ENCODE measurements around the gene FASTKD2.
"Not testable (repeated sequence)": the region's sequence is repeated elsewhere in the genome, so short reads cannot be mapped to it uniquely, and the experiment has no call there.

FASTKD2 gene

DNA sequence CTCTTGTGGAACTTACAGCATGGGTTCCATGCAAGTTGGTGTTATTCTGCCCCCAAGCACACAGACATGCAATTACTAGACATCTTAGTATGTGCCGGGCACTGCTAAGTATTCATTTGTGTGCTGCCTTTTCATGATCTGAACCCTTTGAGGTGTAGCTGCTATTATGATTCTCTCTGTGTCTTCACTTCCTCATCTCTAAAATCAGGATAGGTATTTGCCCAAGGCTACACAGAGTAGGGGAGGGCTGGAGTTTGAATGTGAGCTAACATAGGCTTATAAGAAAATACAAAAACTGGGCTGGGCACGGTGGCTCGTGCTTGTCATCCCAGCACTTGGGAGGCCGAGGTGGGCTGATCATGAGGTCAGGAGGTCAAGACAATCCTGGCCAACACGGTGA lies 27.2 kb downstream of the FASTKD2 start:
- no peak for DNase-seq

DNA sequence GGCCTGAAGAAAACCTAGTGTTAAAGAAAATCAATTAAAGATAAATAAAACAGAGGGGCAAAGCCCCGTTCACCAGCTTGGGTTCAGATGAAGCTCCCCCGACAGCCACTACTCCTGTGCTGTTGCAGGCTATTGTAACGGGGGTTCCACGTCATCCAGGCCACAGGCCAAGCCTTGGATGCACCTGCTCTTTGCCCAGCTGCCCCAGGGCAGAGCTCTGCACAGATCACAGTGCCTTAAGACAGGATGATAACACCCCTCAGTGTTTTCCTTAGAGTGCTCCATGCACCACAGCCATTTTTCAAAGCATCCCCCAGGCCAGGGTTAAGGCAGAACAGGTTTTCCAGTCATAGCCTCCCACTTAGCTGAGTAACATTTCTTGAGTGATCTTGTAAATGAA lies 32.0 kb downstream of the FASTKD2 start:
- DNase-seq: no peak

DNA sequence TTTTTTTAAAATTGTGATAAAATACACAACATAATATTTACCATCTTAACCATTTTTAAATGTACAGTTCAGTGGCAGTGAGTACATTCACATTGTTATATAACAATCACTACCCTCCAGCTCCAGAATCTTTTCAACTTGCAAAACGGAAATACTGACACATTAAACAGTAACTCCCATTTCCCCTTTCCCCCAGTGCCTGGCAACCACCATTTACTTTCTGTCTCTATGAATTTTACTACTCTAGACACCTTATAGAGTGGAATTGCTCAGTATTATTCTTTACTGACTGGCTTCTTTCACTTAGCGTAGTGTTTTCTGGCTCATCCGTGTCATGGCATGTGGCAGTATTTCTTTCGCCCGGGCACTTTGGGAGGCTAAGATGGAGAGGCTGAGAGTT lies 32.6 kb downstream of the FASTKD2 start:
- DNase-seq: no peak

DNA sequence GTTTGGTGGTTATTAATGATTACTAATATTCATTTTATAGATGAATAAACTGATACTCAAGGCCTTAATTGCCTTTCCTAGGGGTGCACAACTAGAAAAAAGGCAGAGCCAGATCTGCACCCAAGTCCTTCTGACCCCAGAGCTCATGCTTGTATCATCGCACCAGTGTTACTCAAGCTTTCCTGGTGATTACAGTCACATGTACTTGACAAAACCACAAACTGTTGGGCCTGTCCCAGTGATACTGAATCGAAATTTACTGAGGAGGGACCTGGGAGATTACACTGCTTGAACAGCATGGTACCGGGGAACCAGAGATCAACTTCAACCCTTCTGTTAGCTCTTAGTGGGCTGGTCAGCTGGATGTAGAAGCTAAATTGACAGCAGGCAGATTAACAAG lies 33.7 kb downstream of the FASTKD2 start:
- DNase-seq: no peak

DNA sequence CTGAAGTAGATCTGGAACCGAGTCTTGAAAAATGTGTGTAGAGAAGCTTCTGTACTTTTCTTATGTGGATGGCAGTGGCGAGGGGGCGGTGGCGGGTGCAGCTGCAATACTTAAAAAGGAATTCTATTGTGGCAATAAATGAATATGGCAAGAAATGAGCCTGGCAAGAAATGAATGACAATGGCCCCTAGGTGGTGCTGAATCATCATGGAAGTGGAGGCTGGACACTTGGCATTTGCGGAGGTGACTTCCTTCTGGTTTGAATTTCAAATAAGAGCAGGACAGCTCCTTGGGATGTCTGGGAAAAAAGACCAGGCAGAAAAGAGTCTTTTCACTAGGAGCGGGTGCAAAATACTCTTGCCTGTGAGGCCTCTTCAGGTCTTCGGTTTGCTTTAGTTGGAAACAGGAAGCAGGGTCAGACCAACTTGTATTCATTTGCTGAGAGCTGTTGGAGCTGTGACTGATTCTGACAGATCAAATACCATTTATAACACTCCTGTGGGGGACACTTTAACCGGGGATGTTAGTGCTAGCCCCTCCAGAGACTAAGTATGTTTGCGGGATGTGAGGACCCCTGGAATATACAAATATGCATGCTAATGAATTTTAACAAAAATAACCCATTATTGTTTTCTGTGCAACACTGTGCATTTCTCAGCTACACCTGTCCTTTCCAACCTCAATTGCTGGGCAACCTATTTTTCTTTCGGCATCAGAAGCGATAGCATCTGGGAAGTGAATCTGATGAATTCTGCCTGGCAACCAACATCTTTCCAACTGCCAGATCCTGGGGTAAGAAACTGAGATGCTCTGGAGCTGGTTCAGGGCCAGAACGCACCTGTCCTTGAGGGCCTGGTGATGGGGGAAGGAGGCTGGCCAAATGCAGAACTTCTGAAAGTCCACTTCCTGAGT lies 35.4 kb downstream of the FASTKD2 start:
- peak; percentile 7 for DNase-seq

DNA sequence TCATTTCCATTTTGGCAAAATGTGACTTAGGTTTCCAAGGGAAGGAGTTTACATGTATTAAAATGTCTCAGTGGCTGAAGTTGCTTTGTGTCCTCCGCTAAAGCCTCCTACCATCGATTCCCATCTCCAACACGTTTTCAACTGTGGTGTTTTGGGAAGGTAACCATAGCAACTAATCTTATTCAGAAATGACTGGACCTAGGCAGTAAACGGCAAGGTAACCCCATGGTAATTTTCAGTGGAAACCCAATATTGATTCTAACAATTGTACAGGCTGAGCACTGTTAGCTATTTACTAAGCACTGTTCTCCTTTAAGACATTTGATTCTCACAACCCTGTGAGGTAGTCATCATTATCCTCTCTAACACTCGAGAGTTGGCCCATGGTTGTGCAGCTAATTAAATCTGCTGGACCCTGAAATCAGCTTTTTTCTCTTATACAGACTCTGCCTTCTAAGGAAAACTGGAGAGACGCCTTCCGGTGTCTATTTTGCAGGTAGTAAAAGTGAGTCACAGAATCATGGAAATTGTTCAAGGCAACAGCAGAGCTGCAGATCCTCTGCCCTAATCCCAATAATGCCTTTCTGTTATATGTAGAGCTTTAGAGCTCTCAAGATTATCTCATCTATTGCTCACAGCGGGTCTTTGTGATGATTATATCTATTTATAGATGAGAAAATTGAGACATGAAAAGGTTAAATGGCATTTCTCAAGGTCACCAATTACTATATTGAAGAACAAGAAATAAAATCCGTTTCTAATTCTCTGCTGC lies 36.2 kb downstream of the FASTKD2 start:
- DNase-seq: no peak

DNA sequence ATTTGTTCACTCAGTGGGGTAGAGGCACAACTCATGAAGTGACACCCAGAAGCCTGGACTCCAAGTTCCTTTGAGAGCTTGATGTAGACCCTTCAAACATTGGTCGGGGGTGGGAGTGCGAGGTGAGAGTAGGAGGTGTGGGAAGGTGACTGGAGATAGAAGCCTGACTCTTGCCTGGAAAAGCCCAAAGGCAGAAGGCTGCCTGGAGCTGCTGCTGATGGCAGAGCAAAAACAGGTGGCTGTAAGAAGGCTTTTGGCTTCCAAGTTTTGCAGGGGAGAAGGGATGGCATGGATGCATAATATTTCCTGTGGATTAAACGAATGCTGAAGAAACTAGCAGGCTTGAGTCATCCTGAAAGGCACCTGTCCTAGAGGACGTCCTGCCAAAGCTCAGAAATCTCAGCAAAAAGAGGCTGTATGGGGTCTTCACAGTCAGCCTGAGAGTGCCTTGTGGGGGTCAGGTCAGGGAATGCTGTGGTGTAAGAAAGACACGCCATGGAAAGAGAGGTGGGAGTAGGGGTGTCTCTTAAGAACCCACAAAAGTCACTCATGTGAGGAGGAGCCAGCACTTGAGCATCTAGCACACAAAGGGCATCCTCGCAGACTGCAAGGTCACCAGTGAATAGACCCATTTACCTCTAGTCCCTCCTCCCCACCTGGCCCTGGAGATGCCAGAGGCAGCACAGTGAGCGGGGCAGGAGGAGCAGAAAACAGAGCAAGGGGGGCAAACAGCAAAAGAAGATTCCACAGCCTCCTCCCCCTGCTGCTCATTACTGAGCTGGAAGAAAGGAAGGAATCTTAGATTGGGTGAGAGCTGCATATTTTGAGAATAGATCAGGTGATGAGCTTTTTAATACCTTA lies 37.5 kb downstream of the FASTKD2 start:
- no peak for DNase-seq

DNA sequence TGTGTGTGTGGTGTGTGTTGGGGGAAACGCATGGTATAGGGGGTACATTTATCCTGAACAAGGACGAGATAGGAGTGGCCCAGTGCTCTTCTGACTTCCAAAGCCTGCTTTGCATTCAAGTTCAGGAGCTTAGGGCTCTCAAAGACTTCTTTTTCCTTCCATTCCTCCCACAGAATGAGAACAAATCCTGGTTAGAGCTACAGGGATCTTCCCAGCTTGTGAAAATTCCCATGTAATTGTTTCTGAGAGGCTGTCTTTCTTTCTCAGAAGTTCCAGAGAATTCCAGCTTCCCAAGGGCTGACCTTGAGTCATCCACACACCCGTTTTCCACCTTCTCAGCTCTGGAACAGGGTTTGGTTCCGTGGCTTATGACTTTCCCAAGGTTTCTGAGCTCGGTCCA lies 38.9 kb downstream of the FASTKD2 start:
- no peak for DNase-seq

DNA sequence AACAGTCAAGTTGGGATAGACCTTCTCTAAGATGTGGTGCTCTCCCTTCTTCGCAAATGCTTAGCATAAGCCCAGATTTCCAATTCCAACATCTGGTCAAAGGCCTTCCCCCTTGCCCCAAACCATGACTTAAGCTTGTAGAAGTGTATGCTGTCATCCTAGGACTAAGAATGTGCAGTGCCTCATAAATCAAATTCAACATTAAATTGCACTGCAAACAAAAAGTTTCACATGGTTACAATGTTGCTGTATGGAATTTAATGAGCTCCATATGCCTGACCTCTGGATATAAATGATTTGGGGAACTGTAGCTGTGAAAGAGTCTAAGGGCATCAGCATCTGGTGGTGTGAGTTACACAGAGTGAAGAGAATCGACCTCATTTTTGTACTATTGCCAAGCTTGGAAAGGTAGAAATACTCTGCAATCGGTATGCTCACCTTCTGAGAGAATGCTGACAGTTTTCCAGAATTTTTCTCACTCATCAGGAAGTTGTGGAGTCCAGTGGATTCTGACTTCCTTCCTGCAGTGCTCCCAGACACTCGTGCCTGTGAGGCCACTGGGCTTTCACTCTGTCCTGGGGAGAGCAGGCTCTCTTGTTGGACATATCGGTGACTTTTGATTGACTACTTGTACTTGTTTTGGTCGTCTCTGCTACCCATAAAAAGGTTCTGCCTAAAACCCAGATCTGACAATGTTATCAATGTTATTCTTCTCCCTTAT lies 40.6 kb downstream of the FASTKD2 start:
- no peak for DNase-seq

DNA sequence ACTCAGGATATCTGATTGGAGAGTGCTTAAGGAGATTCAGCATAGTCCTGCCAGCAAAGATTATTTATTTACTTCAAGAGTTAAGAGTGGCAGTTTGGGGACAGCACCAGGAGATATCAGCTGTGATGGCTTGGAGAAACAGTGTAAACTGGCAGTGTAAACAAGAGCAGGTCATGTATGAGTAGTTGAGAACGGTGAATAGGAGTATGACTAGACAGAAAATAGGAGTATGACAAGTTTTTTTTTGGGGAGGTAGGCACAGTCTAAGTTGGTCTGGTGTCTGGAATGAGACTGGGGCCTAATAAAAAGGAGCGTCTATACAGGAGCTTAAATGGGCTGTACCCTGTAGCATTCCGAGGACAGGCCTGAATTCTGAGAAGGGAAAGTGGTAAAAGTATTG lies 42.2 kb downstream of the FASTKD2 start:
- not testable (repeated sequence) for DNase-seq

DNA sequence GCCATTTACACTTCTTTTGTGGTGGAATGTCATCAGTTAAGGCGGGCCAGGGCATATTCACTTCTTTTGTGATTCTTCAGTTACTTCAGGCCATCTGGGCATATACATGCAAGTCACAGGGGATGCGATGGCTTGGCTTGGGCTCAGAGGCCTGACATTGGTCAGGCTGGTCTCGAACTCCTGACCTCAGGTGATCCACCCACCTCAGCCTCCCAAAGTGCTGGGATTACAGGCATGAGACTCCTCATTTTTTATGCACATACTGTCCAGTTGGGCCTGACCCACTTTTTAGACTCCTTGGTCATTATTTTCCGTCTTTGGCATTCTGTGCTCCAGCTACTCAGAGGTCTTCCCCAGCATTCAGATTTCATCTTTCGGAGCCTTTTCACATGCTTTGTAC lies 47.1 kb downstream of the FASTKD2 start:
- not testable (repeated sequence) for DNase-seq

DNA sequence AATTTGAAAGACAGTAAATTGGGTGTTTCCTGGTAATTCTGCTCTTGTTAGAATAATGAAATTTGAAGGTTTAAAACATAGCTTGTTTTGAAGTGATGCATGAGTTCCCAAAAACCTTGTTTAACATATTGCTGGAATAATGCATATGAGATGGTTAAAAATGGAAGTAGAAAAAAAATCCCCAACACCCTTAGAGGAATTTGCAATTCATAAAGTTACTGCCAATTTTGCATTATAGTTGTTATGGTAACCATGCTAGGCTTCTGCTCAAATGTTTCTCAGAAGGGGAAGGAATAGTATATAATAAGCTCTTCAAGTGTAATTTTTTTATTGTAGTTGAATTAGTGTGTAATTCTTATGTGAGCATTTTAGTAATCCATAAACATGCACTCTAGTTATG lies 49.1 kb downstream of the FASTKD2 start:
- DNase-seq: no peak

DNA sequence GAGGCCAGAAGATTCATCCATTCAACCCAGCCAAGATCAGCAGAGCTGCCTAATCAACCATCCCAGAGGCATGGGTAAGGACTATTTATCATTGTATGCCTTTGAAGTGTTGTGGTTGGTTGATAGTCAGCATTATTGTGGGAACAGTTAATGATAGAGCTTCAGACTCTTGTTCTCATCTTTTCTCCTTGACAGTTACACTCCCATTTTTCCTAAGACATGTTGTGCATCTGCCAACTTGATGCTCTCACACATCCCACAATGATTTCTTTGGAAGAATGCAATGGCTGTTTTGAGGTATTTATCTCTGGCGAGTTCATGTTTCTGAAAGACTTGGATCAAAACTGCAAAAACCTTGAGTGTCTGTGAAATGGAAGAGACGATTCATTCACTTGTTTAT lies 55.4 kb downstream of the FASTKD2 start:
- DNase-seq: no peak

DNA sequence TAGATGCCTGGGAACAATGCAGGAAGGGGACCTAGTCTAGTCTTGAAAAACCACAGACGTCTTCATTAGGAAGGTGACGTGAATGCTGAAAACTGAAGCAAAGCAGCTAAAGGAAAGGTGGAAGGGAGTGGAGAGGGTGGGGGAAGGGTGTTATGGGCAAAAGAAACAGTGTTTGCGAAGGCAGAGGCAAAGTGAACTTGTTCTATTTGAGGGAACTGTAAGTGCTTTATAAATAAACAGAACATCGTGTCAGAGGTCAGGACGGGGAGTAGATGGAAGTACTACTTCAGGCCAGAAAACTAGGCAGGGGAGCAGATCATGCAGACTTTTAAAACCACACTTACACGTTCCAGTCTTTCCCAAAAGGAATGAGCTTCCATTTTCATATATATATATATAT lies 57.8 kb downstream of the FASTKD2 start:
- DNase-seq: no peak

DNA sequence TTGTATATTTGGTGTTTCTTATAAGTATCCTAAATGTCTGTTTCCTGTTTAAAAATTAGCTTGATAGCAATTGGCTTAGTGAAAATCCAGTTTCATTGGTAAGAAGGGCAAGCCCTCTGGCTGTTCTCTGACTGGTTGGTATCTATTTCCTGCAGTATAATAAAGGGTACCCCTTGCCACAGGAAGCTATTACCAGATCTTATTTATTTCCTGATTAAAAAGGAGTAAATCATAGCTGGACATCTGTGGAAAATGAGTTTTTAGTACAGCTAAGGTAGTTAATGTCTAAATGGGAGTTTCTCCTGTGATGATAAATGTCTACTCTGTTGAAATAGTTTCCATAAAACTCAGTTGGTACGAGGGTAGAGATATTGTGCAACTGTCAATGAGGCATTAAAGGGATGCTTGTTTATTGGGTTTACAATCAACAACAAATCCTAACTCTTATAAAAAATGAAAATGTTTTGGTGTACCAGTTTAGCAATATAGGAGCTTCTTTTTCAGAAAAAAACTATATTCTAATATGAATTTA lies 58.7 kb downstream of the FASTKD2 start:
- DNase-seq: no peak

DNA sequence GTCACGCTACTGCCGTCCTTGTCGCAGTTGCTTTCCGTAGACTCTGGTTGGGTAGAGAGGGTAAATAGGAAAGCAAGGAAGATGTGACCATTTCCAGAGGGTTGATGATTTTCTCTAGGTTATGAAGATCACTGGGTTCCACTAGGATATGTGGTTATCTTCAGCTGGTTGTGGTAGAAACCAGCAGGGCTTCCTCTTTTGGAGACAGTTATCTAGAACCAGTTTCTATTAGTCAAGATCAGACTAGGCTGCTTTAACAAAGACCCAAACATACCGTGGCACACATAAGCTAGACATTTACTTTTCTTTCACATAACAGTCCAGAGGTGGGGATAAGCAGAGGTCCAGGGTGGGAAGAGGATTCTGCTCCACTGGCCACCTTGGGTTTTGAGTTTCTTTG lies 59.6 kb downstream of the FASTKD2 start:
- DNase-seq: no peak

DNA sequence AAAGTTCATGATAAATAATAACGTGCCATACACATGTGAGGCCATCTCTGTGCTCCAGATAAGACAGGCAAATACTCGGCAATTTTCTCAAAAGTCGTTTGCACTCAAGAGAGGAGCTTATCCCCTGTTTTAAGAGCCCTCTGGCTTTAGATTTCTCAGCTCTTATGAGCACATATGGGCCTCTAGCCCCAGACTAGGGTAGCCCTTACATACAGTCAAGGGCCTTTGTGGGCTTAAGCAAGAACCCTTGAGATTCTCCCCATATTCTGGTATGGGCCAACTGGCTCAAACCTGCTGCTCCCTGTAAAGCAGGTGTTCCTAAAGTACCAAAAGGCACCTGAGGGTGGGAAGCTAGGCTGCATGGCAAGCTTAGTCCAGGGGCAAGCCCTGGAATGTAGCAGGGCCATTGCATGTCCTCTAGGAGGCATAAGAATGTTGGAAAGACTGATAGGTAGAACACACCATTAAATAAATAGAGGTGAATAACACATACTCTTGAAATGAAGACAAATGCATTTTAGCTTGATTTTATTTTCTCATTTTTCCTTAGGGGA lies 66.1 kb downstream of the FASTKD2 start:
- no peak for DNase-seq

DNA sequence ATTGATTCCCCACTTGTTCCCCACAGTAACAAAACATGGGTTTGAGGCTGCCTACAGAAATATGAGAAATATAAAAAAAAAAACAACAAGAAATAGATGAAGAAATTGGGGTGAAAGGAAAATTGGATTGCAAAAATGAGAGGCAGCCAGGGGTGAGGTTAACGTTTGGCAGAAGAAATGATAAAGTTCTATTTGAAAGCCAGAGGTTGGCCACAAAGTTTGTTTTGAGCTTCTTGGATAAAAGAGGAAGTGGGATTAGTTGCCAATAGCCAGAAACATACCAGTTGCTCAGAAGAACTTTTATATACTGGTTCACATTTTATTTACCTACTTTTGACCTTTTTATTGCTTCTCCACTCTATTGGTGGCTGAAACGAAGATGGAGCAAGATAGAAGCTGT lies 67.5 kb downstream of the FASTKD2 start:
- no peak for DNase-seq

DNA sequence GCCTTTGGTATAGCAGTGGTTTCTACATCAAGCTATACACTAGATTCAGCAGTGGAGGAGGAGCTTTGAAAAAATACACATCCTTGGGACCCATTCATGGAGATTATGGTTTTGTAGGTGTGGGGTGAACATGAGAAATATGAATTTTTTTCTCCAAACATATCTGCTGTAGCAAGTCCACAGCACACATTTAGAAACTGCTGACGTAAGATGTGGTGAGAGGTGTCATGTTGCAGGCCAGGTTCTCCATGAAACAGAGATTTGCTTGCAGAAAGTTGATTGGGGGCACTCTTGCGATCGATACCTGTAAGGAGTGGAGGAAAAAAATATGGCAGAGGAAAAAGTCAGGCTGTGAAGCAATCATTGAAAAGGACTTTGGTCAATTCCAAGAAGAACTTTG lies 67.9 kb downstream of the FASTKD2 start:
- DNase-seq: no peak

DNA sequence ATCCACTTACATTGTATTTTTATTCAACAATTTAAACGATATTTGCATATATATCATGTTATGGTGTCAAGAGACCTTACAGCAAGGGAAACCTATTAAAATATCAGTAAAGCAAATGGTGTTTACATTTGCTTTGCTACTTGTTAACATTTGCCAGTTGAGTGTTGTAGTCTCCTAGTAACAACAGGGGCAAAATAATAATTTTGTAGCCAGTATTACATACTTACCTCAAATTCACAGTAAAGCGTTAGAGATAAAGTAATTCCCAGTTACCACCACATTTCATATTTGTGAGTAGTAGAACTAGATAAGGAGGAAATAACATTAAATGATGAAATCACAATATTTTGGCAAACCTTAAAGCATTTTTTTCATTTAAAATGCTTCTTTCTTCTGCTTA lies 71.3 kb downstream of the FASTKD2 start:
- no peak for DNase-seq

DNA sequence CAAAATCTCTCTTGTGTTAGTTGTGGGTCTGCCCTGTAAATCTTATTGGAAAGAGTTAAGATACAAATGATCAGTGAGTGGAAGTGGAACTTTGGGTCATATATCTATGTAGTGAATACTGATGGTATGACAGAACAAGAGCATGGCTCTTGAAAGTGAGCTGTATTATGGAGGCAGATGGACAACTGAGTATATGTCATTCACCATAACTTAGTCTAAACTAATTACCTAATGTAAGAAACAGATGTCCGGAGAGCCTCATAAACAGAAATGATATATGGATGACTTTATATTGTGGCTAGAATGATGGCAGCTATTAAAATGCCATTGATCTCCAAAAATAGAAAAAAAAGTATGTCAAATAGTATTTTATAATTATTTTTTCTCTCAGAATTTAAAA lies 72.4 kb downstream of the FASTKD2 start:
- DNase-seq: no peak

DNA sequence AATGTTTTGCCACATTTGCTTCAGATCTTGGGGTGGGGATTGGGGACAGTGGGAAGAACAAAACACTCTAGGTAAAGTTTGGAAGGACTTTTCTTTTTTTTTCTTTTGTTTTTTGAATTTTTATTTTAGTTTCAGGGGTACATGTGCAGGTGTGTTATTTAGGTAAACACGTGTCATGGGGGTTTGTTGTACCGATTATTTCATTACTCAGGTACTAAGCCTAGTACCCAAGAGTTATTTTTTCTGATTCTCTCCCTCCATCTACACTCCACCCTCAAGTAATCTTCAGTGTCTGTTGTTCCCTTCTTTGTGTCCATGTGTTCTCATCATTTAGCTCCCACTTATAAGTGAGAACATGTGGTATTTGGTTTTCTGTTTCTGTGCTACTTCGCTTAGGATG lies 73.3 kb downstream of the FASTKD2 start:
- no peak for DNase-seq

Measured in T-helper 9 cell (primary cell).